ENCODE results near the gene CPN2.

- TF ChIP-seq POLR2AphosphoS5 (IDR thresholded peaks at IDR 0.05; ENCODE audit: low read depth, low read length): no peak
- no peak for TF ChIP-seq POLR2A (IDR thresholded peaks at IDR 0.05; ENCODE audit: low read depth, low read length)
- no peak for TF ChIP-seq TAF1 (IDR thresholded peaks at IDR 0.05; ENCODE audit: low read depth, low read length)
Observed at GRCh38 chr3:194357681-194358080, 6.6 kb upstream of the CPN2 start.
